HCT116 (cell line): ENCODE data around the gene NALCN.

ENCODE experiments used
- CEBPB ChIP-seq: IDR thresholded peaks from 2 replicates; pipeline ENCODE4 v1.6.1; 2012; ENCODE audit warnings: low read depth
- EGR1 ChIP-seq: IDR thresholded peaks from 2 replicates; pipeline ENCODE4 v1.6.1; 2012; ENCODE audit warnings: low read depth
- EZH2 ChIP-seq: fragments of 200-600 bp; sonication (generic); IDR thresholded peaks from 2 replicates; pipeline ENCODE4 v1.6.1; 2017; ENCODE audit warnings: antibody characterized with exemption, mixed run types
- EZH2phosphoT487 ChIP-seq: fragments of 200-600 bp; IDR thresholded peaks from 2 replicates; pipeline ENCODE4 v1.6.1; 2018; ENCODE audit warnings: antibody characterized with exemption, borderline replicate concordance
- POLR2A ChIP-seq: IDR thresholded peaks from 2 replicates; pipeline ENCODE4 v1.7.0; 2011; ENCODE audit warnings: borderline replicate concordance; ENCODE audit not compliant: insufficient read depth, insufficient read length; ENCODE audit errors: extremely low read depth
- POLR2AphosphoS5 ChIP-seq: IDR thresholded peaks from 2 replicates; pipeline ENCODE4 v1.6.1; 2011; ENCODE audit warnings: mild to moderate bottlenecking, low read depth, low read length, moderate library complexity
- RAD21 ChIP-seq: IDR thresholded peaks from 2 replicates; pipeline ENCODE4 v1.6.1; 2012; ENCODE audit warnings: low read depth, mild to moderate bottlenecking
- SIN3A ChIP-seq: IDR thresholded peaks from 2 replicates; pipeline ENCODE4 v1.6.1; 2012; ENCODE audit warnings: low read depth
- SP1 ChIP-seq: IDR thresholded peaks from 2 replicates; pipeline ENCODE4 v1.6.1; 2012; ENCODE audit warnings: low read depth
- YY1 ChIP-seq: IDR thresholded peaks from 2 replicates; pipeline ENCODE4 v1.6.1; 2011; ENCODE audit warnings: low read length, low read depth, moderate library complexity, mild to moderate bottlenecking; ENCODE audit not compliant: insufficient replicate concordance; ENCODE audit errors: extremely low read depth
- ZFX ChIP-seq: fragments of 450-650 bp; IDR thresholded peaks from 2 replicates; pipeline ENCODE4 v1.6.1; 2017
- ZNF274 ChIP-seq: fragments of 200-500 bp; sonication (Bioruptor generic); IDR thresholded peaks from 2 replicates; pipeline ENCODE4 v1.6.1; 2014; ENCODE audit warnings: mild to moderate bottlenecking, low read depth, low read length, inconsistent platforms
- TF ChIP-seq, protein P1 (sequence below), 3 experiments: fragments of 200-600 bp in 1 of 3; sonication (generic) in 1 of 3; IDR thresholded peaks in 2 of 3; conservative IDR thresholded peaks in 1 of 3; 2 replicates each; pipeline ENCODE4 v1.5.1; 2012 to 2017; ENCODE audit warnings: low read depth in 2 of 3, low read length in 2 of 3, antibody characterized with exemption in 1 of 3, borderline replicate concordance in 1 of 3, control low read depth in 1 of 3, mild to moderate bottlenecking in 1 of 3, mixed read lengths in 1 of 3, mixed run types in 1 of 3, moderate library complexity in 1 of 3; ENCODE audit not compliant: insufficient read depth in 1 of 3
- TF ChIP-seq, protein P2 (sequence below): IDR thresholded peaks from 2 replicates; pipeline ENCODE4 v1.6.1; 2012

DNA sequence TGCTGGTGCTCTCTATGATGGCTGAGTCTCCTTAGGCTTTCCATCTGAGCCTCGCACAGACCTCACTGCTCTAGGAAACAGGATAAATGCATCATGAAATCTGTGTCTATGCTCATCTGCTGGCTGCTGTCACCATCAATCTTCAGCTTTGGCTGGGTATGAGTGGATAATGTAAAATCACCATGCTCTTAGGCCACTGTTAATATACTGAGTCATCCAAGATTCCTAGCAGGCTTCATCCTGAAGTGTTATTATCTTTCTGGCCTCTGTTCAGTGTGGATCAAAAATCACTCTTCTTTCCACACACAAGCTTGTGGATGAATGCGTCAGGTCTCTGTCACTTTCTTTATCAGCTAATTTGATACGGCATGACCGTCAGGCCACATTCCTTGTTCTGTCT is 317.4 kb downstream of the NALCN start:
- TF ChIP-seq EZH2 = no peak
- TF ChIP-seq, protein P1, sequence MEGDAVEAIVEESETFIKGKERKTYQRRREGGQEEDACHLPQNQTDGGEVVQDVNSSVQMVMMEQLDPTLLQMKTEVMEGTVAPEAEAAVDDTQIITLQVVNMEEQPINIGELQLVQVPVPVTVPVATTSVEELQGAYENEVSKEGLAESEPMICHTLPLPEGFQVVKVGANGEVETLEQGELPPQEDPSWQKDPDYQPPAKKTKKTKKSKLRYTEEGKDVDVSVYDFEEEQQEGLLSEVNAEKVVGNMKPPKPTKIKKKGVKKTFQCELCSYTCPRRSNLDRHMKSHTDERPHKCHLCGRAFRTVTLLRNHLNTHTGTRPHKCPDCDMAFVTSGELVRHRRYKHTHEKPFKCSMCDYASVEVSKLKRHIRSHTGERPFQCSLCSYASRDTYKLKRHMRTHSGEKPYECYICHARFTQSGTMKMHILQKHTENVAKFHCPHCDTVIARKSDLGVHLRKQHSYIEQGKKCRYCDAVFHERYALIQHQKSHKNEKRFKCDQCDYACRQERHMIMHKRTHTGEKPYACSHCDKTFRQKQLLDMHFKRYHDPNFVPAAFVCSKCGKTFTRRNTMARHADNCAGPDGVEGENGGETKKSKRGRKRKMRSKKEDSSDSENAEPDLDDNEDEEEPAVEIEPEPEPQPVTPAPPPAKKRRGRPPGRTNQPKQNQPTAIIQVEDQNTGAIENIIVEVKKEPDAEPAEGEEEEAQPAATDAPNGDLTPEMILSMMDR (IDR thresholded peaks at IDR 0.05 in 2 of 3, conservative IDR thresholded peaks at IDR 0.05 in 1 of 3; ENCODE audit: borderline replicate concordance in 1 of 3, insufficient read depth in 1 of 3, low read depth in 2 of 3, low read length in 2 of 3) = no peak
- TF ChIP-seq POLR2A = no peak
- no peak for TF ChIP-seq YY1
- no peak for TF ChIP-seq POLR2AphosphoS5
- no peak for TF ChIP-seq CEBPB
- no peak for TF ChIP-seq ZNF274
- TF ChIP-seq RAD21 = no peak
- no peak for TF ChIP-seq SP1
- TF ChIP-seq EGR1 = no peak
- no peak for TF ChIP-seq SIN3A
- TF ChIP-seq EZH2phosphoT487 = no peak
- TF ChIP-seq, protein P2, sequence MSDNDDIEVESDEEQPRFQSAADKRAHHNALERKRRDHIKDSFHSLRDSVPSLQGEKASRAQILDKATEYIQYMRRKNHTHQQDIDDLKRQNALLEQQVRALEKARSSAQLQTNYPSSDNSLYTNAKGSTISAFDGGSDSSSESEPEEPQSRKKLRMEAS = no peak
- no peak for TF ChIP-seq ZFX
